NCI-H1930 (cell line): ENCODE data around the gene TF.
"Not testable (repeated sequence)": the region's sequence is repeated elsewhere in the genome, so short reads cannot be mapped to it uniquely, and the experiment has no call there.

Source experiments
- DNase-seq, 2 experiments: peaks; one replicate each; lab custom pipeline; 2025; lab: John Stamatoyannopoulos, UW

TF gene

GRCh38 chr3:133765256-133765655, 19.1 kb downstream of the TF start:
- DNase-seq = no peak

GRCh38 chr3:133767607-133768006, 21.4 kb downstream of the TF start:
- DNase-seq = no peak

- no peak for DNase-seq
Measured at GRCh38 chr3:133769536-133769935, 23.3 kb downstream of the TF start.

DNA sequence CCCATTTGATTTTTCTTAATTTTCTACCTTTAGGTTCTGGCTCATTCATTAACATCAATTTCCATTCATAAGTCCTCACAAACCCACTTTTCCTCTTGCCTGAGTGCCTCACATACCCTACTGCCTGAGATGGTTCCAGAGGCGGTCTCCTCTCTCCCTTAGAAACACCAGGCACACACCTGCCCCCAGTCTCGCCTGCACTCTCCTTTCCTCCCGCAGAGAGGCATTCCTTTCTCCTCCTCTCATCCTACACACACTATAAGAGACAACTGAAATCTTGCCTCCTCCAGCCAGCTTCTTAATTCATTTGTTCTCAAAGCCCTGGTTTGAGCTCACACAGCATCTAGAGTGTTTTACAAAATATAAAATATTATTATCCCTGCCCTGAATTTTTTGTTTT, 27.5 kb downstream of the TF start:
- DNase-seq = no peak

- DNase-seq = no peak
Measured at GRCh38 chr3:133775309-133775708, 29.1 kb downstream of the TF start.

DNA sequence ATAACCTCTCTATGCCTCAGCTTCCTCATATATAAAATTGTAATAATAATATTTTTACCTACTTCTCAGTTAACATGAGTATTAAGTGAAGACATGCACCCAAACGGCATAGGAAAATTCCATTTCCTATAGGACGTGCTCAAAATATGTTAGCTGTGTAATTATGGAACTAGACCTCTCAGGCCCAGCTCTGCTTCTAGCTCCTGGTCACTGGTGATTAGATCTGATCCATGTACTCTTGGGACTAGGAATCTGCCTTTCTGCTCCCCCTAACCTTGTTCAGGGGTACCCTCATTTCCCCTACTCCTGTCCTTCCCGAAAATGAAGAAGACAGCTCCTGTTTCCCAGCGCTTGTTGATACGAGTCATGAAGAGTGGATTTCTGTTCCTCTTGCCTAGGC, 29.6 kb downstream of the TF start:
- DNase-seq = no peak

- DNase-seq = no peak
Measured at GRCh38 chr3:133776794-133777438, 30.7 kb downstream of the TF start.

DNA sequence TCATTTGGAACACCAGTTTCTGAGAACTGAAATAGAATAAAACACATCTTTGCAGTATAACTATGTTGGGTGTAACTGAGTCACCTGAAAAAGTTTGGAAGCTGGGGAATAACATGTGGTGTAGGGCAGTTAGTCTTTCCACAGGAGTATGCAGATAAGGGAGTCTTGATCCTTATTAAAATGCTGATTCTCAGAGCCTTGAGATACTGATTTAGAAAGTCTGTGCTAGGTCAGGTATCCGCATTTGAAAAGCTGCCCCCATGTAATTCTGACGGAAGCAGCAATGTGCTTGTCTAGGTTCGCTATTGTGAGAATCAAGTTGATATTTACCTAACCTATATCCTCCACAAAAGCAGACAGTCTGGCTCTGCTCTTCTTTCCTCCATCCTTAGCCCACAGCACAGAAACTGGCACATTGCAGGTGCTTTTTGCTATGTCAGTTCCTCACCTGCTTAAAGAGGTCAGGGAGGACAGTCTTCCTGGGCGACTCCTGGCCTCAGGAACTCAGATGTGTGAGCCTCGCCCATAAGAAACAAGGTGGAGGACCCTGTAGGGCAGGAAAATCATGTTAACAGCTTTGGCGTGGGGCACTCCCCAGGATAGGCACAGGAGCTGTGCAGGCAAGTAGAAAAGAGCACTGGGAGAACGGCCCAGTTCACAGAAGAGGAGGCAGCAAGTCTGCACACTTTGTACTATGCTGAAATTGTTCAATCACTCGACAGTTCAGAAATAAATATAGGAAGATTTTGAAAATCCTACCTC, 31.8 kb downstream of the TF start:
- no peak for DNase-seq

DNA sequence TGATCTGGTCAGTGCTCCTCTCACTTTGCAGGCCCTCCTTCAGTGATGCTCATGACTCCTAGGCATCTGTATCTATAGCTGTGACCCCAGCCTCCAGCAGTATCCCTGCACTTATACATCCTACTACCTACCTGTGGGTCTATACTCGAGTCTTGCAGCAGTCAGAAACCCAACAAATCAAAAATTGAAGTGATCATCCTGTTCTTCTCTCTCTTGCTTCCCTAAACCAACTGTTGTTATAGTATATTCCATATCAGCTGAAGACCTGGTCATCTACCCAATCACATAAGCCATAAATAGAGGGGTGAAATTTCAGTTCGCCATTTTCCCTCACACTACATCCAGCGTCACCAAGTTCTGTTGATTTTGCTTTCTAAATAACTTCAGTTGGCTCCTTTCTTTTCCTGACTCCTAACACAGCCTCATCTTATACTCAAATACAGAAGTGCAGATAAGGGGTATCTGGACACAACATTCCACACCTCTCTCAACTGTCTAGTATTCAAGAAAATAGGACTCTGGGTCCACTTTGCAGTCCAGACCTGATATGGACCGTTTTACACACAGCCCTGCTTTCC, 33.5 kb downstream of the TF start:
- no peak for DNase-seq

DNA sequence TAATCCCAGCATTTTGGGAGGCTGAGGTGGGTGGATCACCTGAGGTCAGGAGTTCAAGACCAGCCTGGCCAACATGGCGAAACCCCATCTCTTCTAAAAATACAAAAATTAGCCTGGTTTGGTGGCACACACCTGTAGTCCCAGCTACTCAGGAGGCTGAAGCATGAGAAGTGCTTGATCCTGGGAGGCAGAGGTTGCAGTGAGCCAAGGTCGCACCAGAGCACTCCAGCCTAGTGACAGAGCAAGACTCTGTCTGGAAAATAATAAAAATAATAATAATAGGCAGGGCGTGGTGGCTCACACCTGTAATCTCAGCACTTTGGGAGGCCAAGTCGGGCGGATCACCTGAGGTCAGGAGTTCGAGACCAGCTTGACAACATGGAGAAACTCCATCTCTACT, 34.6 kb downstream of the TF start:
- DNase-seq = not testable (repeated sequence)

- DNase-seq = no peak
Measured at GRCh38 chr3:133781570-133781969, 35.4 kb downstream of the TF start.

DNA sequence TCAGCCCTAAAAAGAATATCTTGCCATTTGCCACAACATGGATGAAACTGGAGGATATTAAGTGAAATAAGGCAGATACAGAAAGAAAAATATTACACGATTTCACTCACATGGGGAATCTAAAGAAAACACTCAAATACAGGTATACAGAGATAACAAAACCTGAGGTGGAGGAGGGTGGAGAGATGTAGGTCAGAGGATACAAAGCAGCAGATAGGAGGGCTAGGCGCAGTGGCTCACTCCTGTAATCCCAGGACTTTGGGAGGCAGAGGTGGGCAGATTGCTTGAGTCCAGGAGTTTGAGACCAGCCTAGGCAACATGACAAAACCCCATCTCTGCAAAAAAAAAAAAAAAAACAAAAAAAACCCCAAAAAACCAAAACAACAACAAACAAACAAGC, 36.3 kb downstream of the TF start:
- no peak for DNase-seq

DNA sequence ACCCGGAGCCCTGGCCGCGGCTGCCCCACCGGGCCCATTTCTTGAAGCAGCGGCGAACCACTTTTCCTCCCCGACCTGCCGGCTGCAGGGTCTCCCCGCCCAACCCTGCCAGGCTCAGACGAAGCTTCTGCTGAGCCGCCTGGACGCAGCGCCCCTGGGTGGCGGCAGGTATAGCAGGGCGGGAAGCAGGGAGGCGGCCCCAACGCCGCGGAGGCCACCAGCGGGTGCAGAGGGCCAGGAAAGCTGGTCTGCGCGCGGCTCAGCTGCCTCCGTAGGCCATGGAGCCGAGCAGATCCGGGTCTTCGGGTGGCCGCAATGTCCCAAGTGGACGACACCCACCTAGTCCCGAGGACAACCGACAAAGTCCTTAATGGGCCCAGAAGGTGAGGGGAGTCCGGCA, 37.6 kb downstream of the TF start:
- DNase-seq = no peak

DNA sequence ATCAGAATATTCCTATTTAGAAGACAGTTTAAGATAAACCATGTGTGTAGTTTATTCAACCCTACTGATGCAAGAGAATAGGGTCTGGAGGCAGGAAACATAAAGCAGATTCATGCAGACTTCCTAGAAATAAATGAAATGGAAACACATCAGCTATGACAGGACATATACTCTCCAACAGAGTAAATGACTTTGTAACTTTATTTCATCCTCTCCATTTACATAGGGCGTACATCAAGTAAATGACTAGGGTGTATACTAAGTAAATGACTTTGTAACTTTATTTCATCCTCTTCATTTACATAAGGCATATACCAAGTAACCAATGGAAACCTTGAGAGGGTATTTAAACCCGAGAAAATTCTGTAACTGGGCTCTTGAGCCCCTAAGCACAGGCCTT, 41.8 kb downstream of the TF start:
- DNase-seq = no peak

DNA sequence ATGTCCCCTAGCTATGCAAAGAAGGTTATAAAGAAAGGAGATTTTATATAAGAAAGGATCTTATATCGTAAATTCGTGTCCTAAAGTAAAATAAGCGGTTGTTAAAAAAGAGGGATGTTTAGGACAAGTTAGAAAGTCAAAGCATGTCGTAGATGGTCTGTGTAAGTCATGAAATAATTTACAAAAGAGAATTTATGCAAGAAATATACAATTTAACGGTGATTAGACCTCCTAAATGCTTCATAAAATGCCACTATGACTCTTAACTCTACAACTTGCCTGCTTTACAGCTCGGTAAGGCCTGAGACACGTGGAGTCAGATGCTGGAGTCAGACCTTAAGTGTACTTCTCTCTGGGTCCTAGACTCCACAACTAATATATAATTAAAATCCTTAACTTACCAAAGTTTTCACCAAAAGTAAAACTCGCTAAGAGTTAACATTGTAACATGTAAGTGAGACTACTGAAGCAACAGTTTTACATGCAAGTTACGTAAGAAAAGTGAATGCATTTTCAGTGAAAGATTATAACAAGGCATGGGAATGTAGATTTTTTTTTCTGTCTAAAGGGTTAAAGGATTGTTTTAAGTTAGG, 46.1 kb downstream of the TF start:
- DNase-seq = no peak

GRCh38 chr3:133797396-133798105, 51.4 kb downstream of the TF start:
- DNase-seq = no peak

GRCh38 chr3:133799794-133800585, 53.8 kb downstream of the TF start:
- no peak for DNase-seq

GRCh38 chr3:133803469-133803868, 57.3 kb downstream of the TF start:
- DNase-seq = no peak

DNA sequence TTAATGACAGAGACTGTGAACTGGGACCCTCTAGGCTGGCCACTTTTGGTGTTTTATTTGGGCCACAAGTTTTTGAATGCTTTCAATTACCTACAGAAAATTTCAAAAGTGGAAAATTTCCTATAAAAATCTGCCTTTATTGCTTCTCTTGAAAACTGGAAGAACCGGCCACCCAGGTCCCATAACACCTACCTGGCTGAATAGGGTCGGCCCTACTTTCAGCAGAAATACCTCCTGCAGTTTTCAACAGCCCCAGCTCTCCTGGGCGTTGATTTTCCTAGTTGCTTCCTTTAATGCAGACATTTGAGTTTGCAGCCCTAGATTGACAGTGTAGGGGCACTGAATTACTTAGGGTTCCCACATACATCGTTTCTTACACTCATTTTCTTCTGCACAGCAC, 58.7 kb downstream of the TF start:
- DNase-seq = no peak

DNA sequence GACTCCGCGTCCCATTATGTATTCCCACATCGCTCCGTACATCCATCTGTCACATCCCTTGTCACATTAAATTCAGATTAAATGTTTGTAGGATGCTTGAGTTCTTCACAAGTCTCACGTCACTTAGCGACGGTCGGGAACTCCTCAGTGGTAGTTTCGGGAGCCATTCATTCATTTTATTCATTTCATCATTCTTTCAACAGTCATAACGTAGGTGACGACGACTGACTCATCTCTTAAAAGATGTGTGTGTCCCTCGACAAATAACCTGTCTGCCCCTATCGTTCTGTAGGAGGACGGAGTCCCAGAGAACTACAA, 59.1 kb downstream of the TF start:
- DNase-seq = no peak

- peak; percentile 83 to 91 for DNase-seq
Measured at GRCh38 chr3:133805702-133806475, 59.7 kb downstream of the TF start, which contains the start of gene SRPRB. Gene SRPRB (plus strand): TSS chr3:133805815. CDS start chr3:133805849, 34 bp downstream.
